ENCODE data around the gene LINS1.
"Not testable (repeated sequence)": the region's sequence is repeated elsewhere in the genome, so short reads cannot be mapped to it uniquely, and the experiment has no call there.

LINS1 gene

GRCh38 chr15:100598655-100599054 lies 3.3 kb downstream of the LINS1 start:
- DNase-seq, result no peak

- no peak for DNase-seq
Measured at GRCh38 chr15:100597862-100598261, 4.1 kb downstream of the LINS1 start.

DNA sequence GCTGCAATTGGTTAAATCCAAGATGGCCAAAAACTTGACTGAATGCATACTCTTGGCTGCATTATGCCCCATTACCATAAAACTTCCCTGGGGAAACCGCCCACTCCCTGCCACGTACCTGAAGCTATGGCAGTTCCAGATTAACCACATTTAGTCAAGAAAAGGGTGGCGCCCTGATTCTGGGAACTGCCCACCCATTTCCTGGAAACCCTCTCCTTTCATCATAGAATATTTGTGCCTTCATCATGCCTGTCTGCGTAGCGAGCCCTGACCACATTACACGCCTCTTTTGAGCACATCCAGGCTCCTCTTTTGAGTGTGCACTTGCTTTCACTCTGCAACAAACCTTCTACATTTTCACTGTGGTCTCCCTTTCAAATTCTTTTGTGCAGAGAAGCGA lies 5.2 kb downstream of the LINS1 start:
- peak; percentile 92 for DNase-seq

GRCh38 chr15:100595964-100596363 lies 6.0 kb downstream of the LINS1 start:
- no peak for DNase-seq

DNA sequence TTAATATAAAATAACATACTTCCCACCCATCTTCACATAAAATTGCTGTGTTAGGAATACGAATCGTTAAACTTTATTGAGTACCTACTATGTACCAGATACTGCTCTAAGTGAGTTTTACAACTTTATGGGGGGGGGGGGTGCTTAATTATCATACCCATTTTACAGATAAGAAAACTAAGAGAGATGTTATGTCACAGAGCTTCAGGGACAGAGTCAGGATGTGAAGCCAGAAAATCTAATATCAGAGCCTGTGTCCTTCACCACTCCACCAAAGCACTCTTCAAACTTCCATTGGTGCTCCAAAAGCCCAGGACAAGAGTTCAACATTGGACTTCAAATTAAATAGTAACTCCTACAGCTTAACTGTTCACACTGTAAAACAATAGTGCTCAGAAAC lies 8.6 kb downstream of the LINS1 start:
- DNase-seq, result no peak

DNA sequence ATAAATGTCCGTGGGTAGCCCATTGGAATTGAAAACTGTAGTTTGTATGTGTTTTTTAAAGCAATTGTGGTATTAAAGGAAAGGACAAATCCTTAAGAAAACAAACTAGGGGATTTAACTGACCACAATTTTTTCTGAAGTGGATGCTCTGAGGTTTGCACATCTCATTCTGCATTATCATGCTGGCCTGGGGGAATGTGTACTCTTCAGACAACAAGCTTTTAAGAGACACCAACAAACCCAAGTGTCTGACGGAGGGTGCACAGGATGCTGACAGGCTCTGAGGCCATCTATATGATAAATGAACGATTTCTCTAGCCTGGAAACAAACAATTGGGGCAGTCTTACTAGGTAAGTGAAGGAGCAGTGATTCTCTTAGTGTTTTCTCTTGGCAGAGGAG lies 9.1 kb downstream of the LINS1 start:
- no peak for DNase-seq

DNA sequence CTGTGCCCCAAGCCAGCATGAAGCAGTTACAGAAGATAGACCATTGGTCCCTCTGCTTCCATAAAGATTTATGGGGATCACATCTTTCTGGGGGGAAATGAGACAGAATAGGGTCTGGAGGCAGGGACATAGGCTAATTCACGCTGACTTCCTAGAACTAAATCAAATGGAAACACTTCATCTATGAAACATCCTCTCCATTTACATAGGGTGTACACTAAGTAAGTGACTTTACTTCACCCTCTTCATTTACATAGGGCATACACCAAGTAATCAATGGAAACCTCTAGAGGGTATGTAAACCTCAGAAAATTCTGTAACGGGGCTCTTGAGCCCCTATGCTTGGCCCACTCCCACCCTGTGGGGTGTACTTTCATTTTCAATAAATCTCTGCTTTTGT lies 10.1 kb downstream of the LINS1 start:
- no peak for DNase-seq

- not testable (repeated sequence) for DNase-seq
Measured at GRCh38 chr15:100591163-100591562, 10.8 kb downstream of the LINS1 start.

DNA sequence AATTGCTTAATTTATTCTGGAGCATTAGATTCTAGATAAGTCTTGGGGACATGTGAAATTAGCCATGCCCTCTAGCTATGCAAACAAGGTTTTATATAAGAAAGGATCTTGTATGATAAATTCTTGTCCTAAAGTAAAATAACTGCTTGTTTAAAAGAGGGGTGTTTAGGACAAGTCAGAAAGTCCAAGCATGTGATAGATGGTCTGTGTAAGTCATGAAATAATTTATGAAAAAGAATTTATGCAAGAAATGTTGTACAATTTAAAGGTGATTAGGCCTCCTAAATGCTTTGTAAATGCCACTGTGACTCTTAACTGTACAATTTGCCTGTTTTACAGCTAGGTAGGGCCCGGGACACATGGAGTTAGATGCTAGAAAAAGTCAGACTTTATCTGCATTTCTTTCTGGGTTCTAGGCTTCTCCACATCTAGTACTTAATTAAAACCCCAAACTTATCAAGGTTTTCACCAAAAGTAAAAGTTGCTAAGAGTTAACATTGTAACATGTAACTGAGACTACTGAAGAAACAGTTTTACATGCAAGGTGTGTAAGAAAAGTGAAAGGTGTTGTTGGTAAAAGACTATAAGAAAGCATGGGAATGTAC lies 13.2 kb downstream of the LINS1 start:
- DNase-seq, result no peak

DNA sequence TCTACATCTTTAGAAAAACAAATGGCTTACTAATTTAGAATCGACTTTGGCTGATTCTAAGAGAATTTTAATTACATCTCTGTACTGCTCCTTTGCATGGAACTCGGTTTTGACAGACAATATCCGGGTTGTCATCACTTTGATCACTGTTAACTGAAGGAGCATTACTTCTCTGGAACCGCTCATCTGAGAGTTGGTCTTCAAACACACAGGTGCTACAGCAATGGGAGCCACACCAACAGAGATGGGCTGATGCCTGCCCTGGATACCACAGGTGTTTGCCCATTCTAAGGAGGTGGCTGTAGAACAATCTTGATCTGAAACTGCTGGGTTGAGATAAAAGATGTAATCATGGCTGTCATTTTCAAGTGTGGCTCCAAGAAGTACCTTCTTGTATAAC lies 21.6 kb downstream of the LINS1 start:
- DNase-seq, result no peak

DNA sequence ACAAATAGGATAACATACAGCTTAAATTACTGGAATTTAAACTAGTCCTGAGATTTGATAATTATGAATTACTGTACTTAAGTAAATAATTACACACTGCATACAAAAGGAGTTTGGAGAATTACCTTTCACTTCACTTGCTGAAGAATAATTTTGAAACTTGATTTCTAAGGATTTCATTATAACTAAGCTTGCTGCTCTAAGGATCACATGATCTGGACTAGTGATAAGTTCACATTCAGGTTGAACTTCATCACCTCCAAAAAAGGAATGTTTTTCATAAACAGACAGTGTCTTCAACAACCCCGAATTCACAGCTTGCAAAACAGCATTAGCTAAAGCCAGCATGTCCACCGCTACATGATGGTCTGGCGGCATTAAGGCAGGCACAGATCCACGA lies 28.5 kb downstream of the LINS1 start:
- DNase-seq, result no peak

DNA sequence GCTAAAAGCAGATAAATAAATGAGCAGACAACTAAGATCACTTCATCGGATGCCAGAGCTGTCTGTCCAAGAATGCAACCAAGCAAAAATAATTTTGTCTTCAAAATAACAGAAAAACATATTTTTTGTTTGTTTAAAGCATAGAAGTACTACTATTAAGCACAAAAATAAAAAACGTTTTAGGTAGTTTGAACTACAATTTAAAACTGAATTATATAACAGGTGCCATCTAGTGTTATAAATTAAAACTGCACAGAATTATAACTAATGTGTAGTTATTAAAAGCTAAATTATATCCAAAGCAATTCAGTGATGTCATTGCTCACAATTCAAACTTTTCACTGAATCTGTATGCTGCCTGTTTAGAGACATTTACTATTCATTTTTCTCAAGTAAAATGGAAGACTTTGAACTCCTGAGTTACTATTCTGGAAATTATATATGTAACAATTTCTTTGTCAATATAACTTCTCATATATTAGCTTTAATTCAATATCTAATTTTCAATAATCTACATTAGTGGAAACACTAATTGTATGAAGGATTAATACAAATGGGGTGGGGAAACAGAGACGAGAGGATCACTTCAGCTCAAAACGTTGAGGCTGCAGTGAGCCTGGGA lies 29.5 kb downstream of the LINS1 start:
- DNase-seq, result no peak

DNA sequence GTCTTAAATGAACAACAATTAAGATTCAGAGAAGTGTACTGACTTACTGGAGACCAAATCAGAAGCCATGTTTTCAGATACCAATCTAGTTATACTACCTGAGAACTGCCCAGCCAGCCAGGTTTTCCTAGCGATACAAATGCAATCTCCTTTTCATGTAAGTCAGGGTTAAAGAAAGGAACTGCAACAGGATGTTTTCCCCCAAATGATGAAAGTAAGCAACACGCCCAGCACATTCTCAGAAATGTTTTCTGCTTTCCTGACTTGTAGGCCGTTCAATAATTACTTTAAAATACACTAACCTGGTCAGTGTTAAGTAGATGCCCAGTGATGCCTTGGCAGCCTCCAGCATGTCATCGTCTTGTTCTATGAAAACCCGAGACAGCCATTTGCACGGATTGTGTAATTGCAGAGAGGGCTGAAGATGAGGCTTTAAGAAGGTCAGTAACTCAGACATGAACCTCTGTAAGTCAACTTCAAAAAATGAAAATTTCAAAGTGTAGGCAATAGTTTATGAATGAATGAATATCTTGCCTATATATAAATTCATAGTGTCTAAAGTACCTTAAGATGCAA lies 30.3 kb downstream of the LINS1 start:
- DNase-seq, result no peak

GRCh38 chr15:100570735-100571313 lies 31.2 kb downstream of the LINS1 start:
- no peak for DNase-seq

DNA sequence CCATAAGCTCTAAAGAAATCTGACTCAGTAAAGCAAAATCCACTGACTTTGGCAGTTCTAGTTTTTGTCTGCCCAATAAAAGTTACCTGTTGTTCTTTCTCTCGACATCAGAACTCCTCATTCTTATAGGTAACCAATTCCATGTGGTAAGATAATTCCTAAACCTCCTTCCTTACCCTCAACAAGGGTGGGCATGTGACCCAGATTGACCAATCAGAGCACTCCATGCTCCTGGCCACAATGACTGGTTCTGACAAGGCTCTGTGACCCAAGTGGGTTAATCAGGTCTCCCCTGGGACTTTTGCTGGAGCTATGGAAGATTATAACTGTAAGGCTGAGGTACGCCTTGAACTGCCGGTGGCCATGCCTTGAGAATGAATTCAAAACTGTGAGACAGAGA lies 31.7 kb downstream of the LINS1 start:
- no peak for DNase-seq

GRCh38 chr15:100569391-100569790 lies 32.6 kb downstream of the LINS1 start:
- no peak for DNase-seq

GRCh38 chr15:100566850-100567628 lies 34.9 kb downstream of the LINS1 start:
- no peak for DNase-seq

DNA sequence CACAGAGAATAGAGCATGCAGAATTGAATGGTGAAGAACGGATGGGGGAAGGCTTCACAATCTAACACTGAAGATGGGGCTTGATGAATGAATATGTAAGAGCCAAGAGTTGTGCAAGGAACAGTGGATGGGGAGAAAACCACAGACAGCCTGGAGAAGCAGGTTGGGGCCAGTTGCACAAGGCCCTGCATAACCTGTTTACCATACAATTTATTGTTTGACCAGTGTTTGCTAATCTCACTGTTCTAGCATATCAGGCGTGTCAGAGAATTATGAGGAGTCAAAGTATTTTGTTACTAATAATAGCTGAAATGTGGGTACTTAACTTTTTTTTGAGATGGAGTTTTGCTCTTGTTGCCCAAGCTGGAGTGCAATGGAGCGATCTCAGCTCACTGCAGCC lies 36.4 kb downstream of the LINS1 start:
- no peak for DNase-seq

GRCh38 chr15:100560323-100560722 lies 41.7 kb downstream of the LINS1 start:
- no peak for DNase-seq

DNA sequence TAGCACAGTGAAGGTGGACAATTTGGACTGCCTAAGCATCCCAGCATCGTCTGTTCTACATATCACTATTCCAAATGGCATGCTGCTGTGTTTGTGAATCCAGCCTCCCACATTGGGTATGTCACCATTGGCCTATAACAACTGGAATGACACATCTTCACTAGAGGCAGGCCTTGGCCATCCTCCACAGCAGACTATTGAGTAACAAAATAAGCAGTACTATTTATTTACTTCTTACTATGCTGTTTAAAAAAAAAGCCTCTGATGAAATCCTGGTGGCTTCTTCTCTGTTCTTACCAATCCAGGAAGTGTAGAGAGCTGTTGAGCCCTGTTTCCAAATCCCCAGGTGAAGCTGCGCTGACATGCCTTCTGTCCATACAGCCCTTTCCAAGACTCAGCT lies 42.7 kb downstream of the LINS1 start:
- no peak for DNase-seq

DNA sequence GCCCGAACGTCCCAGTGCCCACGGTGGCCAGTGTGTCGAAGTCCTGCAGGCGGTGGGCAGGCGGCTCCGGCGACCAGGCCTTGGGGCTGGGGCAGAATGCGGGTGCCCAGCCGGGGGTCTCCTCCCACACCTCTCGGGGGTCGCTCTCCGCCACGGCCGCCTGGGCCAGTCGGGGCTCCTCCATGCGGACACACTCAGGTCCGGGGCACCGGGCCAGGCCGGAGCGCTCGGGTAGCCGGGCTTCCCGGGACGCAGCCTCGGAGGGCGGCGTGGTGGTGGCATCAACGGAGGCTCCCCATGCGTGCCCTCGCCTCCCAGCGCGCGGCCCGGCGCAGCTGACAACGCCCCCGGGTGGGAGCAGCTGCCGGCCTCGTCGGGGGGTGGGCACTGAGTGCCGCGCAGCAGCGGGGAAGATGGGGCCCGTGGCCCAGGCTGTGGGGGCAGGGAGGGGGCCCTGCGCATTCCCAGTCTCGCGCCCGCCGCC lies 43.2 kb downstream of the LINS1 start:
- no peak for DNase-seq

DNA sequence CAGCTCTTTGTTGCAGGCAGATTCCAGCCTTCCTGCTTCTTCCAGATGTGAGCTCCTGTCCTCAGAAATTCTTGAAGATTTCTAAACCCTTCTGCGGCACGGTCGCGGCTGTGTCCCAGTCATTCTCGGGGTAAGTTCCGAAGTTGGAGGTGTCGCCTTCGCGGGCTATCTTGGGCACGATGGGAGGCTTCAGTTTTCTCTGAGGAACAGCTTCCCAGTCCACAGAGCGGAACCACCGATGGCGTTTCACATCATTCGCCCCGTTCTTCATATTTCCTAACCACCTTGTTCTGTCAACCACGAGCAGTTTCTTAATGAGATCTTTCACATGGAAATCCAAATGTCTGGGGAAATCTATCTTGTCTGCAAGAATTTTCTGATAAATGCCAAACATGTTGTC lies 48.5 kb downstream of the LINS1 start:
- DNase-seq, result no peak

GRCh38 chr15:100547961-100548360 lies 54.0 kb downstream of the LINS1 start:
- no peak for DNase-seq

DNA sequence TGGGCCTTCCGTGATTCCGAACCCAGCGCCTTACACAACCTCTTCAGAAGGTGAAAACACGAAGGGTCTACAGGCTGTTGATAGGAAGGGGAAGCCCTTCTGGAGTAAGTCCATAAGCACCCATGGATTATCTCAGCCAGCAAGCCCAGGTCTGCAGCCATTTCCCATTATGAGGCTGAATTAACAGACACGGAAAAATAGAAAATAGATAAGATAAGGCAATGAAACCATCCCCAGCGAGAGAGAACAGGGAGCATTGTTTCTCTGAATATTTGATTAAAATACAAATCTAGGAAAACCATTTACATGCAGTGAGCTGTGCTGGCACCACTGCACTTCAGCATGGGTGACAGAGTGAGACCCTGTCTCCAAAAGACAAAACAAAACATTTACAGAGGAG lies 57.0 kb downstream of the LINS1 start:
- no peak for DNase-seq

Measured in activated naive CD4-positive, alpha-beta T cell treated with Interleukin-2 at 50 U/mL for 16 hours (primary cell).